Caco-2 (cell line): ENCODE results near the gene EFTUD2. TPM values are rescaled to one million over a fixed set of nuclear protein-coding genes. Genes with fewer than 3 reads are reported as not detected.
A peak's percentile ranks its signal among the peaks of the same experiment; 100 is the strongest.

ENCODE experiments used
- BruUV-seq: library from RNA; stranded (reverse); fragments of 400-500 nt; replicated peaks from 2 replicates; lab custom pipeline; 2021; lab: Mats Ljungman, UMichigan
- CTCF ChIA-PET: fragments of 300-600 bp; sonication (Branson Sonifier 250); formaldehyde crosslinking; loops from one replicate; lab custom pipeline; 2022; ENCODE audit warnings: antibody characterized with exemption; lab: Charles Lee
- POLR2A ChIA-PET: fragments of 300-600 bp; sonication (Branson Sonifier 250); formaldehyde crosslinking; loops from one replicate; lab custom pipeline; 2022; ENCODE audit warnings: antibody characterized with exemption; lab: Charles Lee
- DNase-seq, 2 experiments: peaks; one replicate each; pipeline versions ENCODE4 v3.0.0 to v3.0.0-alpha.2; 2020 to 2022
- H3K27me3 ChIP-seq: replicated peaks from 2 replicates; pipeline ENCODE4 v1.6.0; 2011; ENCODE audit warnings: low read length; ENCODE audit not compliant: control insufficient read depth, insufficient read depth
- H3K36me3 ChIP-seq: 2 replicates; pipeline ENCODE4 v1.5.1; 2011; ENCODE audit warnings: low read length; ENCODE audit not compliant: control insufficient read depth, insufficient read depth
- H3K4me1 ChIP-seq: fragments of 250-450 bp; sonication (Bioruptor Pico); 2 replicates; pipeline ENCODE4 v1.5.1; 2020; ENCODE audit warnings: mild to moderate bottlenecking
- H3K4me3 ChIP-seq: 2 replicates; pipeline ENCODE4 v1.5.1; 2011; ENCODE audit warnings: low read depth, mild to moderate bottlenecking, control low read depth, low read length
- H3K9me3 ChIP-seq: fragments of 250-450 bp; sonication (Bioruptor Pico); 2 replicates; pipeline ENCODE4 v1.5.1; 2020; ENCODE audit warnings: mild to moderate bottlenecking, moderate library complexity
- H3K27ac Mint-ChIP-seq: one replicate; pipeline ENCODE4 v1.8.0; 2022; ENCODE audit warnings: mixed read lengths; ENCODE audit not compliant: unreplicated experiment
- H3K27me3 Mint-ChIP-seq: one replicate; pipeline ENCODE4 v1.8.0; 2022; ENCODE audit warnings: mixed read lengths; ENCODE audit not compliant: insufficient read depth, unreplicated experiment
- H3K36me3 Mint-ChIP-seq: one replicate; pipeline ENCODE4 v1.8.0; 2022; ENCODE audit warnings: mild to moderate bottlenecking, mixed read lengths; ENCODE audit not compliant: insufficient read depth, unreplicated experiment
- H3K4me1 Mint-ChIP-seq: one replicate; pipeline ENCODE4 v1.8.0; 2022; ENCODE audit warnings: low read depth, mixed read lengths; ENCODE audit not compliant: unreplicated experiment
- H3K4me3 Mint-ChIP-seq: one replicate; pipeline ENCODE4 v1.8.0; 2022; ENCODE audit warnings: mild to moderate bottlenecking, moderate library complexity, mixed read lengths; ENCODE audit not compliant: unreplicated experiment
- H3K9me3 Mint-ChIP-seq: one replicate; pipeline ENCODE4 v1.8.0; 2022; ENCODE audit warnings: mixed read lengths; ENCODE audit not compliant: unreplicated experiment
- CTCF ChIP-seq, 2 experiments: fragments of 200-600 bp in 1 of 2; IDR thresholded peaks; 1 replicate in 1 of 2; 2 replicates in 1 of 2; pipeline versions ENCODE4 v1.5.1 to v1.8.0; 2011 to 2022; ENCODE audit warnings: antibody characterized with exemption in 1 of 2, control low read depth in 1 of 2, inconsistent platforms in 1 of 2, low read depth in 1 of 2, low read length in 1 of 2, mild to moderate bottlenecking in 1 of 2, moderate library complexity in 1 of 2; ENCODE audit not compliant: insufficient read depth in 1 of 2, severe bottlenecking in 1 of 2, unreplicated experiment in 1 of 2
- intact Hi-C: fragments of 100-400 bp; cut with micrococcal nuclease; formaldehyde crosslinking; loops from one replicate; pipeline ENCODE4 v1.10.0; 2022; ENCODE audit not compliant: unreplicated experiment
- total RNA-seq: library from RNA; stranded (reverse); gene quantifications from 2 replicates; pipeline ENCODE4 v1.2.3, GENCODE V29; 2022

Gene EFTUD2
- total RNA-seq, 1 experiment from 2014 or later, result 175 TPM

GRCh38 chr17:44924107-44924544 is 24.9 kb upstream of the EFTUD2 start:
- intact Hi-C loops, result loop anchor here (5.0 kb wide), 2 partner anchors 43 to 208 kb away; partner anchors contain the start of genes C1QL1 and PLCD3

GRCh38 chr17:44922746-44923470 is 23.7 kb upstream of the EFTUD2 start:
- TF ChIP-seq CTCF (IDR thresholded peaks at IDR 0.05; ENCODE audit: insufficient read depth in 1 of 2, low read depth in 1 of 2, low read length in 1 of 2, severe bottlenecking in 1 of 2, unreplicated experiment in 1 of 2), result no peak
- intact Hi-C loops, result loop anchor here (5.0 kb wide), 2 partner anchors 44 to 209 kb away; partner anchors contain the start of genes C1QL1 and PLCD3
- peaks cover 4% of the 10 kb centered on the region for H3K27me3 Mint-ChIP-seq
- peak in 1 of 2 experiments; percentile 26 for DNase-seq
- H3K4me3 ChIP-seq, result no peak overlapping the region
- H3K36me3 Mint-ChIP-seq, result peaks cover 41% of the 10 kb centered on the region
- no TSS peak for BruUV-seq
- no peaks in the 10 kb centered on the region for H3K27me3 ChIP-seq
- H3K4me1 ChIP-seq, result no peaks in the 10 kb centered on the region
- POLR2A ChIA-PET, result interaction anchor here (0.6 kb wide), 1 partner anchor 45 kb away, joined by 12 read pairs; the partner anchor contains the start of gene C1QL1
- no peaks in the 10 kb centered on the region for H3K9me3 ChIP-seq
- H3K9me3 Mint-ChIP-seq, result no peaks in the 10 kb centered on the region
- no peak overlapping the region for H3K27ac Mint-ChIP-seq
- CTCF ChIA-PET, result no interaction called here
- no peak overlapping the region for H3K4me3 Mint-ChIP-seq
- H3K36me3 ChIP-seq, result peaks cover 3% of the 10 kb centered on the region
- no peaks in the 10 kb centered on the region for H3K4me1 Mint-ChIP-seq

More at GRCh38 chr17:44924107-44924544, 24.9 kb upstream of the EFTUD2 start:
- no peak overlapping the region for H3K27ac Mint-ChIP-seq
- peaks cover 52% of the 10 kb centered on the region for H3K36me3 Mint-ChIP-seq
- Histone ChIP-seq H3K4me3 (no peak overlapping the region), H3K4me1 (no peaks in the 10 kb centered on the region), H3K27me3 (no peaks in the 10 kb centered on the region), H3K9me3 (no peaks in the 10 kb centered on the region), H3K36me3 (peaks cover 5% of the 10 kb centered on the region)
- no peaks in the 10 kb centered on the region for H3K9me3 Mint-ChIP-seq
- H3K4me1 Mint-ChIP-seq, result no peaks in the 10 kb centered on the region
- peaks cover 4% of the 10 kb centered on the region for H3K27me3 Mint-ChIP-seq
- POLR2A ChIA-PET, result no interaction called here
- TF ChIP-seq CTCF (IDR thresholded peaks at IDR 0.05; ENCODE audit: insufficient read depth in 1 of 2, low read depth in 1 of 2, low read length in 1 of 2, severe bottlenecking in 1 of 2, unreplicated experiment in 1 of 2), result no peak
- no TSS peak for BruUV-seq
- H3K4me3 Mint-ChIP-seq, result no peak overlapping the region
- DNase-seq, result no peak
- CTCF ChIA-PET, result interaction anchor here (0.5 to 0.6 kb wide), 2 partner anchors 35 to 57 kb away, joined by 3 to 5 read pairs; no protein-coding TSS in a partner anchor

GRCh38 chr17:44922136-44922535 is 22.9 kb upstream of the EFTUD2 start:
- Histone ChIP-seq H3K36me3 (no peaks in the 10 kb centered on the region; the same call in 1 of the 2 replicates), H3K4me1 (no peaks in the 10 kb centered on the region), H3K27me3 (no peaks in the 10 kb centered on the region), H3K4me3 (no peak overlapping the region), H3K9me3 (no peaks in the 10 kb centered on the region)
- Mint-ChIP-seq H3K4me1 (no peaks in the 10 kb centered on the region), H3K27me3 (peaks cover 6% of the 10 kb centered on the region), H3K36me3 (peaks cover 36% of the 10 kb centered on the region), H3K4me3 (no peak overlapping the region), H3K27ac (no peak overlapping the region), H3K9me3 (no peaks in the 10 kb centered on the region)
- ChIA-PET CTCF (interaction anchor here (0.6 to 3.6 kb wide), 3 partner anchors 70 to 103 kb away, joined by 3 to 78 read pairs (median 4); no protein-coding TSS in a partner anchor), POLR2A (no interaction called here)
- no peak for TF ChIP-seq CTCF (IDR thresholded peaks at IDR 0.05; ENCODE audit: insufficient read depth in 1 of 2, low read depth in 1 of 2, low read length in 1 of 2, severe bottlenecking in 1 of 2, unreplicated experiment in 1 of 2)
- DNase-seq, result no peak
- intact Hi-C loops, result loop anchor here (5.0 kb wide), 2 partner anchors 45 to 210 kb away; partner anchors contain the start of genes C1QL1 and PLCD3
- BruUV-seq, result no TSS peak
